ENCODE results near the gene SLC5A10. TPM values are rescaled to one million over a fixed set of nuclear protein-coding genes. Genes with fewer than 3 reads are reported as not detected.

SLC5A10 gene
- polyA plus RNA-seq, 1 donor from 2014 or later: not detected

DNA sequence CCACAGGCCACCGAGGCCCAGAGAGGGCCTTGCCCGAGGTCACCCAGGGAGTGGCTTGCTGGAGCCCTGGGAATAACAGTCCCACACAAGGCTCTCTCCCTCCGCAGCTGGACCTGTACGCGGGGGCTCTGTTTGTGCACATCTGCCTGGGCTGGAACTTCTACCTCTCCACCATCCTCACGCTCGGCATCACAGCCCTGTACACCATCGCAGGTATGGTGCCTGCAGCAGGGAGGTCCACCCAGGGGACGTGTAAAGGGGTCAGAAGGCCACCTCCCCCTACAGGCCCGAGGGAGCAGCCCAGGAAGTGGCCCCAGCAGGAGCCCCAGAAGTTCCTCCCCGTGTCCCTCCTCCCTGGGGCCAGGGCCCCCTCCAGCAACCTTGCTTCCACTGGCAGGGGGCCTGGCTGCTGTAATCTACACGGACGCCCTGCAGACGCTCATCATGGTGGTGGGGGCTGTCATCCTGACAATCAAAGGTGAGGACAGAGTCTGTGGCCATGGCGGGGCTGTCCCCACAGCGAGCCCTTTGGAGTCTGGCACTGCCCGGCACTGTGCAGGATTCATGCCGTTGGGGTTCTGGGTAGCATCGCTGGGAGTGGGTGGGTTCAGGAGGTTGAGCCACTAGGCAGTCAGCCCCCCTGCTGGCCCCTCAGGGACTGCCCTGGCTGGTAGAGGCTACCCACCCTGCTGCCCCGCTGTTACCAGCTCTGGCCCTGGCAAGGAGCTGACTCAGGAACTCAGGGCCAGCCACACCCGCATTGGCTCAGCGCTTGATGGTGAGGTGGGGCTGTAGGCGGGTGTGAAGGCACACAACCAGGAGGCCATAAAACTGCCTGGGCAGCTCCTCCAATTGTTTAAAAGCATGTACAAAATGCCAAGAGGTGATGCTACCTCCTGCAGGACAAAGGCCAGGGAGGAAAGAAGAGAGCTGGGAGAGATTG is 17.3 kb downstream of the SLC5A10 start:
- no peak for TF ChIP-seq MXI1 (conservative IDR thresholded peaks at IDR 0.05; ENCODE audit: poor library complexity, severe bottlenecking)
- no peak overlapping the region for H3K4me3 ChIP-seq (ENCODE audit: low read length)
- no peak overlapping the region for H3K27ac ChIP-seq (ENCODE audit: low read length)
- H3K36me3 ChIP-seq (ENCODE audit: insufficient read depth, low read length): no peaks in the 10 kb centered on the region
- no peak overlapping the region for H2AFZ ChIP-seq (ENCODE audit: low read depth, low read length)
- H3F3A ChIP-seq (ENCODE audit: insufficient read depth, low read length, poor library complexity, severe bottlenecking): no peaks in the 10 kb centered on the region
- H3K27me3 ChIP-seq (ENCODE audit: insufficient read depth, low read depth, low read length): no peaks in the 10 kb centered on the region
- no peak overlapping the region for H3K9ac ChIP-seq (ENCODE audit: low read length)
- H3K9me3 ChIP-seq (ENCODE audit: low read length): no peaks in the 10 kb centered on the region
- no peaks in the 10 kb centered on the region for H3K9me2 ChIP-seq (ENCODE audit: insufficient read depth, low read length)
- no peak overlapping the region for H3K4me2 ChIP-seq (ENCODE audit: low read length)
- no peaks in the 10 kb centered on the region for H3K79me2 ChIP-seq (replicated peaks; ENCODE audit: insufficient read depth, low read length)
- H4K20me1 ChIP-seq (ENCODE audit: insufficient read depth): no peaks in the 10 kb centered on the region

GRCh38 chr17:18970582-18971480 is 18.9 kb downstream of the SLC5A10 start:
- Histone ChIP-seq H3K4me3 (ENCODE audit: low read length) (no peak overlapping the region), H3K9me2 (ENCODE audit: insufficient read depth, low read length) (no peaks in the 10 kb centered on the region), H2AFZ (ENCODE audit: low read depth, low read length) (no peak overlapping the region), H3K79me2 (replicated peaks; ENCODE audit: insufficient read depth, low read length) (no peaks in the 10 kb centered on the region), H3K9ac (ENCODE audit: low read length) (no peak overlapping the region), H3K27ac (ENCODE audit: low read length) (no peak overlapping the region), H3F3A (ENCODE audit: insufficient read depth, low read length, poor library complexity, severe bottlenecking) (no peaks in the 10 kb centered on the region), H3K27me3 (ENCODE audit: insufficient read depth, low read depth, low read length) (no peaks in the 10 kb centered on the region), H4K20me1 (ENCODE audit: insufficient read depth) (no peaks in the 10 kb centered on the region), H3K36me3 (ENCODE audit: insufficient read depth, low read length) (no peaks in the 10 kb centered on the region), H3K9me3 (ENCODE audit: low read length) (no peaks in the 10 kb centered on the region), H3K4me2 (ENCODE audit: low read length) (no peak overlapping the region)
- TF ChIP-seq SMC3 (conservative IDR thresholded peaks at IDR 0.05; ENCODE audit: poor library complexity) (no peak), REST (IDR thresholded peaks at IDR 0.05; ENCODE audit: borderline replicate concordance) (no peak), TAF1 (IDR thresholded peaks at IDR 0.05; ENCODE audit: low read depth) (no peak), POLR2AphosphoS5 (IDR thresholded peaks at IDR 0.05) (no peak), EP300 (conservative IDR thresholded peaks at IDR 0.05; ENCODE audit: poor library complexity, severe bottlenecking) (no peak), MXI1 (conservative IDR thresholded peaks at IDR 0.05; ENCODE audit: poor library complexity, severe bottlenecking) (no peak), RAD21 (conservative IDR thresholded peaks at IDR 0.05) (no peak), EZH2 (IDR thresholded peaks at IDR 0.05; ENCODE audit: borderline replicate concordance, insufficient read depth, low read length, poor library complexity, severe bottlenecking) (no peak)
- TF ChIP-seq, protein P1, sequence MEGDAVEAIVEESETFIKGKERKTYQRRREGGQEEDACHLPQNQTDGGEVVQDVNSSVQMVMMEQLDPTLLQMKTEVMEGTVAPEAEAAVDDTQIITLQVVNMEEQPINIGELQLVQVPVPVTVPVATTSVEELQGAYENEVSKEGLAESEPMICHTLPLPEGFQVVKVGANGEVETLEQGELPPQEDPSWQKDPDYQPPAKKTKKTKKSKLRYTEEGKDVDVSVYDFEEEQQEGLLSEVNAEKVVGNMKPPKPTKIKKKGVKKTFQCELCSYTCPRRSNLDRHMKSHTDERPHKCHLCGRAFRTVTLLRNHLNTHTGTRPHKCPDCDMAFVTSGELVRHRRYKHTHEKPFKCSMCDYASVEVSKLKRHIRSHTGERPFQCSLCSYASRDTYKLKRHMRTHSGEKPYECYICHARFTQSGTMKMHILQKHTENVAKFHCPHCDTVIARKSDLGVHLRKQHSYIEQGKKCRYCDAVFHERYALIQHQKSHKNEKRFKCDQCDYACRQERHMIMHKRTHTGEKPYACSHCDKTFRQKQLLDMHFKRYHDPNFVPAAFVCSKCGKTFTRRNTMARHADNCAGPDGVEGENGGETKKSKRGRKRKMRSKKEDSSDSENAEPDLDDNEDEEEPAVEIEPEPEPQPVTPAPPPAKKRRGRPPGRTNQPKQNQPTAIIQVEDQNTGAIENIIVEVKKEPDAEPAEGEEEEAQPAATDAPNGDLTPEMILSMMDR (IDR thresholded peaks at IDR 0.05; ENCODE audit: poor library complexity, severe bottlenecking): no peak

Data from neural cell (in vitro differentiated cells).